ENCODE data around the gene RBP2.

The RBP2 gene

DNA sequence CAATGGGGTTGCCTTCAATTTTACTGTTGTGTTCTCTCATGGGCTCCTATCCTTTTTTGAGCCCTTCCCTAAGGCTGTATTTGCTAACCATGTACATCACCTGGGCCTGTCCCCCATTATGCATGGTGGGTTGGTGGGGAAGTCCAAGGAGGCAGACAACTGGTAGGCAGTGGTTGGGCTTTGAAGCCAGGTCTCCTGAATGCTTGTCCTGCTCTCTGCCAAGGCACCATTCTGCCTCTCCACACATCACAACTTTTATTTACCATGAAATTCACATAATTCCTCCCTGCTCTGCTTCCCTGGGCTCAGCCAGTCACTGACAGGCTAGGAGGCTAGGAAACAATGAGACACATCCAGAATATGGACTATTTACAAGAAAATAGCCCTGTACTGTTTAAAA is 45.8 kb downstream of the RBP2 start:
- Histone ChIP-seq H2BK120ac (ENCODE audit: low read depth, low read length) (no peak overlapping the region), H3K18ac (ENCODE audit: low read length) (no peak overlapping the region), H3K23ac (ENCODE audit: low read length) (no peak overlapping the region), H2BK5ac (ENCODE audit: low read length) (no peak overlapping the region), H2BK15ac (replicated peaks; ENCODE audit: low read depth) (no peak overlapping the region), H4K5ac (ENCODE audit: low read length) (no peak overlapping the region), H3K4me2 (ENCODE audit: low read length) (no peak overlapping the region), H3K27me3 (ENCODE audit: insufficient read depth, low read length, poor library complexity) (no peaks in the 10 kb centered on the region), H3K9ac (ENCODE audit: low read length) (no peak overlapping the region), H3K27ac (ENCODE audit: low read depth, low read length) (no peak overlapping the region), H3K4me3 (ENCODE audit: low read length) (no peak overlapping the region), H3K79me2 (ENCODE audit: control insufficient read depth, insufficient read depth, low read length) (no peaks in the 10 kb centered on the region), H3K56ac (ENCODE audit: low read length) (no peak overlapping the region), H3K4me1 (ENCODE audit: control insufficient read depth, low read depth, low read length) (no peaks in the 10 kb centered on the region), H3K36me3 (ENCODE audit: control insufficient read depth, insufficient read depth, low read length) (no peaks in the 10 kb centered on the region), H3K4ac (ENCODE audit: low read depth, low read length) (no peak overlapping the region), H3K79me1 (ENCODE audit: low read length) (no peaks in the 10 kb centered on the region), H4K8ac (ENCODE audit: low read depth, low read length) (no peak overlapping the region), H2AK5ac (ENCODE audit: low read length) (no peak overlapping the region)
- peak; percentile 22 for DNase-seq

DNA sequence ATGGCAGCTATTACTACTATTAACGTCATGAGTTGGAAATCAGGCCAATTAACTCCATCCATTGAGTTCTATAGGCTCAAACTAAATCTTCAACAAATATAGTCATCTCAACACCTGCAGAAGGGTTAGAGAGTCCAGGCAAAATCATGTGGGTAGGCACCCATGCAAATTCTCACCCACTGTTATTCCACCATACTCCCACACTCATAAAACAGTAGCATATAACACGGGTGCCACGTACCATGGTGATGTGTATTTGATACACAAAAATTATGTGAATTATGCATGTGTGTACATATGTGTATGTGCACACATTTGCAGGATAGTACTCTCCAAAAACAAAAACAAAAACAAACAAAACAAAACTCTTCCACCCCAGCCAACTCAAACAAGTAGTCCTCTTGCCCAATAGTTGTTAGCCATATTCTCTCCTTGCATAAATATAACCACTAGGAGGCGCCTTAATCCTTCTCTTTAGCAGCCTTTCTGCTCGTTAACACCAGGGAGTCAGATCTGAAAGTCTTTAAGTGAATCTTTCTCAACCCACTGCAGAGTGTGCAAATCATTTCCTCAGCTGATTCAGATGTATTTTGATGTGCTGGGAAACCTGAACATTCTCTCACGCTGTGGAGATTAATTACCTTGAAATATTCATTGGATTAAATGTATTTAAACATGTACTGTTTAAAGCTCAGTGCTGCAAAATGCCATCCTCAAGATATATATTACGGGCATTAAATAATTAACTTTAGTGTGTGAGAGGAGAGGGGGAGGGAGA is 48.8 kb downstream of the RBP2 start:
- no peak overlapping the region for H2AK5ac ChIP-seq (ENCODE audit: low read length)
- no peak overlapping the region for H2BK120ac ChIP-seq (ENCODE audit: low read depth, low read length)
- no peak overlapping the region for H3K4me2 ChIP-seq (ENCODE audit: low read length)
- H3K4me1 ChIP-seq (ENCODE audit: control insufficient read depth, low read depth, low read length), result no peaks in the 10 kb centered on the region
- DNase-seq, result peak; percentile 84
- no peak overlapping the region for H3K9ac ChIP-seq (ENCODE audit: low read length)
- no peaks in the 10 kb centered on the region for H3K79me2 ChIP-seq (ENCODE audit: control insufficient read depth, insufficient read depth, low read length)
- H3K4me3 ChIP-seq (ENCODE audit: low read length), result no peak overlapping the region
- no peaks in the 10 kb centered on the region for H3K79me1 ChIP-seq (ENCODE audit: low read length)
- no peak overlapping the region for H3K4ac ChIP-seq (ENCODE audit: low read depth, low read length)
- H3K27ac ChIP-seq (ENCODE audit: low read depth, low read length), result no peak overlapping the region
- H3K27me3 ChIP-seq (ENCODE audit: insufficient read depth, low read length, poor library complexity), result no peaks in the 10 kb centered on the region
- H3K23ac ChIP-seq (ENCODE audit: low read length), result no peak overlapping the region
- no peak overlapping the region for H3K18ac ChIP-seq (ENCODE audit: low read length)
- H3K36me3 ChIP-seq (ENCODE audit: control insufficient read depth, insufficient read depth, low read length), result no peaks in the 10 kb centered on the region
- no peak overlapping the region for H2BK15ac ChIP-seq (replicated peaks; ENCODE audit: low read depth)
- H4K5ac ChIP-seq (ENCODE audit: low read length), result no peak overlapping the region
- H4K8ac ChIP-seq (ENCODE audit: low read depth, low read length), result no peak overlapping the region
- H2BK5ac ChIP-seq (ENCODE audit: low read length), result no peak overlapping the region
- no peak overlapping the region for H3K56ac ChIP-seq (ENCODE audit: low read length)
- WGBS (ENCODE audit: extremely low coverage, insufficient coverage, low lambda C conversion rate), result no CpG with 5 or more reads among the region's 7 CpGs

DNA sequence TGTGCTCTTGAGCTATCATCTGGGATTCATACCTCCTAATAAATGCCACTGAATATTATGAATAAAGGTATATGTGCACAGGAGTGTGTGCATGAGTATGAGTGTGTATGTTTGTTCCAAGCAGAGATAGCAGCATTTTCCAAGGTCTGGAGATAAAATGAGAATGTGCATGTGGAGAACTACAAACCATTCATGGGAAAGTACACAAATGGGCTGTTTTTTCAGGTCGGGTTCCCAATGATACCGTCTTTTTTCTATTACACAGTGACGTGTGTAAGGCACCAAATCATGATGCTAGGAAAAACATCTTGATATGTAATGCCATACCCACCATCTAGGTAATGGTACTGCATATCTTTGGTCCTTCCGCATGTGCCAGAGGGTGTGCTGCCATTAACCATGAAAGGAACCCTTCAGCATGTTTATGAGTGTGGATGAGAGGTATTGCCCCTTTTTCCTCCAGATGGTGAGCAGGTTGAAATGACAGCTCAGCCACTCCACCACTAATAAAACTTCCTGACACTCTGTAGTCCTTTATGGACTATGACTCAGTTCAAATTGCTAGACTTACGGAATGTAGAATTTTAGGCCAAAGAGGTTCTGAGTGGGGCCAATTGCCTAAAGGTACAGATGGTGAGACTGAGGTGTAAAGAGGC is 50.4 kb downstream of the RBP2 start:
- Histone ChIP-seq H3K27ac (ENCODE audit: low read depth, low read length) (no peak overlapping the region), H4K8ac (ENCODE audit: low read depth, low read length) (no peak overlapping the region), H3K56ac (ENCODE audit: low read length) (no peak overlapping the region), H3K4me2 (ENCODE audit: low read length) (no peak overlapping the region), H3K79me1 (ENCODE audit: low read length) (no peaks in the 10 kb centered on the region), H3K36me3 (ENCODE audit: control insufficient read depth, insufficient read depth, low read length) (no peaks in the 10 kb centered on the region), H3K9ac (ENCODE audit: low read length) (no peak overlapping the region), H2BK120ac (ENCODE audit: low read depth, low read length) (no peak overlapping the region), H3K18ac (ENCODE audit: low read length) (no peak overlapping the region), H3K27me3 (ENCODE audit: insufficient read depth, low read length, poor library complexity) (no peaks in the 10 kb centered on the region), H2BK5ac (ENCODE audit: low read length) (no peak overlapping the region), H3K4ac (ENCODE audit: low read depth, low read length) (no peak overlapping the region), H3K4me1 (ENCODE audit: control insufficient read depth, low read depth, low read length) (no peaks in the 10 kb centered on the region), H3K23ac (ENCODE audit: low read length) (no peak overlapping the region), H4K5ac (ENCODE audit: low read length) (no peak overlapping the region), H3K4me3 (ENCODE audit: low read length) (no peak overlapping the region), H2AK5ac (ENCODE audit: low read length) (no peak overlapping the region), H3K79me2 (ENCODE audit: control insufficient read depth, insufficient read depth, low read length) (no peaks in the 10 kb centered on the region), H2BK15ac (replicated peaks; ENCODE audit: low read depth) (no peak overlapping the region)
- no CpG with 5 or more reads among the region's 5 CpGs for WGBS (ENCODE audit: extremely low coverage, insufficient coverage, low lambda C conversion rate)
- no peak for DNase-seq

DNA sequence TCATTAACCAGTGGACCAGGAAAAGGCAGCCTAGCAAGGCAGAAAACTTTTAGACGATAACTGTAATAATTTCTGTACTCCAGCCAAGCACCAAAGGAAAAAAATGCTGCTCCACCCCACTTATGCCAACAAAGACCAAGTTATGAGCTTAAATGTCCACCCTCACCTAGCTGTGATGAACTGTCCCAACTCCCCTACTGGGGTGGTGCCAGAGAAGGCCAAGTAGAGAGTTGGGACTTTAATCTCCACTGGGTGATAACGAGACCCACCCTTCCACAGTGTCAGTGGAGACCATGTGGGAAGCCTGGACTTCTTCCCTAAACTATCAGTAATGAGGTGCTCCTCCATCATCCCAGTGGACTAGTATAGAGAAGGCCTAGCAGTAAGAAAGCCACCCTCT is 53.1 kb downstream of the RBP2 start:
- no peak for DNase-seq

DNA sequence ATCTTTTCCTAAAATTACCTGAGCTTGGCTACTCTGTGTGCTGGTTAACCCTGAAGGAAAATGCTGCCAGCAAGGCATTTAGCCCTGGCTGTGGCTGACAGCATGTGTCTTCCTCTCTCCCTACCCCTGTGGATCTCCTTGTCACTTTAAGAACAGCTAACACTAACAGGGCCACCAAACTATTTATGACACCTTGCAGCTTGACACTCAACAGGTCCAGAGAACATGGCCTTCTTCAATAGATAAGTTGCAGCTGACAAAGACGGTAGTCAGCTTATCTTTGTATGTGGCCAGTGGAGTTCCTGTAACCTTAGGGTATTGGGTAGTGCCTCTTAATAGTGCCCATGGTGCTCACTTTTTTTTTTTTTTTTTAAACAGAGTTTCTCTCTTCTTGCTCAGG is 54.9 kb downstream of the RBP2 start:
- no peaks in the 10 kb centered on the region for H3K36me3 ChIP-seq (ENCODE audit: control insufficient read depth, insufficient read depth, low read length)

More for the DNA sequence above, 53.1 kb downstream of the RBP2 start:
- H3K79me1 ChIP-seq (ENCODE audit: low read length), result no peaks in the 10 kb centered on the region
- H3K4me1 ChIP-seq (ENCODE audit: control insufficient read depth, low read depth, low read length), result no peaks in the 10 kb centered on the region
- H3K56ac ChIP-seq (ENCODE audit: low read length), result no peak overlapping the region
- H3K9ac ChIP-seq (ENCODE audit: low read length), result no peak overlapping the region
- H2BK5ac ChIP-seq (ENCODE audit: low read length), result no peak overlapping the region
- no peak overlapping the region for H3K27ac ChIP-seq (ENCODE audit: low read depth, low read length)
- H3K4me2 ChIP-seq (ENCODE audit: low read length), result no peak overlapping the region
- no peak overlapping the region for H3K4me3 ChIP-seq (ENCODE audit: low read length)
- WGBS (ENCODE audit: extremely low coverage, insufficient coverage, low lambda C conversion rate), result no CpG with 5 or more reads among the region's 2 CpGs
- H4K8ac ChIP-seq (ENCODE audit: low read depth, low read length), result no peak overlapping the region
- no peak overlapping the region for H3K18ac ChIP-seq (ENCODE audit: low read length)
- H3K79me2 ChIP-seq (ENCODE audit: control insufficient read depth, insufficient read depth, low read length), result no peaks in the 10 kb centered on the region
- no peak overlapping the region for H4K5ac ChIP-seq (ENCODE audit: low read length)
- no peaks in the 10 kb centered on the region for H3K36me3 ChIP-seq (ENCODE audit: control insufficient read depth, insufficient read depth, low read length)
- no peak overlapping the region for H2BK120ac ChIP-seq (ENCODE audit: low read depth, low read length)
- no peaks in the 10 kb centered on the region for H3K27me3 ChIP-seq (ENCODE audit: insufficient read depth, low read length, poor library complexity)
- H2BK15ac ChIP-seq (replicated peaks; ENCODE audit: low read depth), result no peak overlapping the region
- no peak overlapping the region for H3K4ac ChIP-seq (ENCODE audit: low read depth, low read length)
- no peak overlapping the region for H3K23ac ChIP-seq (ENCODE audit: low read length)
- no peak overlapping the region for H2AK5ac ChIP-seq (ENCODE audit: low read length)

More for the DNA sequence above, 54.9 kb downstream of the RBP2 start:
- no peak overlapping the region for H2BK120ac ChIP-seq (ENCODE audit: low read depth, low read length)
- H3K4ac ChIP-seq (ENCODE audit: low read depth, low read length), result no peak overlapping the region
- peak; percentile 49 for DNase-seq
- H3K79me2 ChIP-seq (ENCODE audit: control insufficient read depth, insufficient read depth, low read length), result no peaks in the 10 kb centered on the region
- no peak overlapping the region for H3K56ac ChIP-seq (ENCODE audit: low read length)
- H3K4me2 ChIP-seq (ENCODE audit: low read length), result no peak overlapping the region
- H3K23ac ChIP-seq (ENCODE audit: low read length), result no peak overlapping the region
- H3K27me3 ChIP-seq (ENCODE audit: insufficient read depth, low read length, poor library complexity), result no peaks in the 10 kb centered on the region
- H3K4me3 ChIP-seq (ENCODE audit: low read length), result no peak overlapping the region
- H3K18ac ChIP-seq (ENCODE audit: low read length), result no peak overlapping the region
- no peaks in the 10 kb centered on the region for H3K4me1 ChIP-seq (ENCODE audit: control insufficient read depth, low read depth, low read length)
- no peak overlapping the region for H2AK5ac ChIP-seq (ENCODE audit: low read length)
- no peak overlapping the region for H2BK5ac ChIP-seq (ENCODE audit: low read length)
- H4K8ac ChIP-seq (ENCODE audit: low read depth, low read length), result no peak overlapping the region
- no peak overlapping the region for H3K27ac ChIP-seq (ENCODE audit: low read depth, low read length)
- H3K79me1 ChIP-seq (ENCODE audit: low read length), result no peaks in the 10 kb centered on the region
- no peak overlapping the region for H3K9ac ChIP-seq (ENCODE audit: low read length)
- no CpG with 5 or more reads among the region's 1 CpG for WGBS (ENCODE audit: extremely low coverage, insufficient coverage, low lambda C conversion rate)
- H4K5ac ChIP-seq (ENCODE audit: low read length), result no peak overlapping the region
- H2BK15ac ChIP-seq (replicated peaks; ENCODE audit: low read depth), result no peak overlapping the region

Data from mesendoderm (in vitro differentiated cells).